Adrenal gland (tissue), 5 donors: ENCODE measurements around the gene FHAD1.

Experiments
- CTCF ChIP-seq, 6 experiments: fragments of 450-650 bp in 4 of 6; fragments of 200-600 bp in 2 of 6; sonication (generic) in 1 of 6; IDR thresholded peaks; 1 replicate in 5 of 6; 2 replicates in 1 of 6; pipeline versions ENCODE4 v1.5.1 to v1.8.0; 2016 to 2021; ENCODE audit warnings: antibody characterized with exemption in 6 of 6, mild to moderate bottlenecking in 2 of 6, moderate library complexity in 1 of 6
- POLR2A ChIP-seq, 2 donors: fragments of 450-650 bp; IDR thresholded peaks; one replicate each; pipeline ENCODE4 v1.6.1; 2017; ENCODE audit warnings: antibody characterized with exemption in 2 of 2, mild to moderate bottlenecking in 2 of 2, moderate library complexity in 1 of 2
- donor health status: DM: no; HTN: no; CAD: no.

DNA sequence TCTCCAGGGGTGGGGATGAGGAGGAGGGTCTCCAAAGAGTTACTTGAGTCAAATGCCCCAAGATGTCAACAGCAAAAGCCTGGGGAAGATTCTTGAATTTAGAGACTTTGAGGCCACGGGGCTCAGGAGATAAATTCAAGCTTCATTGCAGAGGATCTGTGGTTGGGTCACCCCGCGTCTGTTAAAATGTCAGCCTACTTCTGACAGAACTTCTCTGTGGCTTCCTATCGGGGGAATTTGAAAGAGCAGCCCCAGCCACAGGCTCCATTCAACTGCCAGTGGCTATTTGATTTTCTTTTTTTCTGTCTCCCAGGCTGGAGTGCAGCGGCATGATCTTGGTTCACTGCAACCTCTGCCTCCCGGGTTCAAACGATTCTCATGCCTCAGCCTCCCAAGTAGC lies 100.2 kb downstream of the FHAD1 start:
- TF ChIP-seq CTCF (IDR thresholded peaks at IDR 0.05) (no peak), POLR2A (IDR thresholded peaks at IDR 0.05) (no peak)
